Renal pelvis (tissue), 4 donors: ENCODE results near the gene POU2AF3. TPM values are rescaled to one million over a fixed set of nuclear protein-coding genes. Genes with fewer than 3 reads are reported as not detected.

ENCODE experiments used
- DNase-seq: peaks from one replicate; pipeline ENCODE4 v3.0.0-alpha.2; 2013
- polyA plus RNA-seq, 3 donors: library from polyadenylated mRNA; unstranded; fragments of 120-200 nt; gene quantifications; one replicate each; pipeline ENCODE4 v1.2.1, GENCODE V29; 2013; ENCODE audit not compliant: insufficient read length in 3 of 3

The POU2AF3 gene
- polyA plus RNA-seq, 3 donors = 8.9 to 9.7 (median 9.0) TPM

GRCh38 chr11:111326824-111327223, 28.5 kb downstream of the POU2AF3 start:
- no peak for DNase-seq

DNA sequence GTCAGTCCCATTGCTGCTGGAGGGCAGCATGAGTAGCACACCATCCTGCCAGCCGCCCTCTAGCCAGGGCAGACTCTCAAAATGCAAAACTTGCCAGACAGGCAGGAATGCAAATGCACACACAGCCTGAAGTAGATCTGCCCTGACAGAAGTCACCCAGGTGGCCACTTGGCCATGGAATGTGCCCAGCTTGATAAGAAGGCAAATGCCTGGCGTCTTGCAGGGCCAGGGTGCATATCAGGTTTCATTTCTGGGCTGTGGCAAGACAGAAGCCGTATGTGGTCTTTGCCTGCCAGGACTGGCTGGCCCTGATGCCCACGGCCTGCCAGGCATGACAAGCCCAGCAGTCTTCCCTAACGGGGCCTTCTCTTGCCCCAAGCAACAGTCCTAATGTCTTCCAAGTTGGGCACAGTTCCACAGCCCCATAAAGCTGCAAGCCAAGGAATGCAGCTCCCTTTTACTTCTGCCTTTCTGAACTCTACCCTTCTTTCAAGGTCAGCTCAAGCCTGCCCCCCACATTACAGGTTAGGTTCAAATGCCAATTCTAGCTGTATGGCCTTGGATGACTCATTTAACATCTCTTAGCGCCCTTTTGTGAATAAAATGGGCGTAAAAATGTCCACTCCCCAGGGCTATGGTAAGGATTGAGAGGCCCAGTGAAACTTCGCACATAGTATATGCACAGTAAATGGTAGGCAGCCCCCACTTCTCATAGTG, 29.7 kb downstream of the POU2AF3 start:
- no peak for DNase-seq

DNA sequence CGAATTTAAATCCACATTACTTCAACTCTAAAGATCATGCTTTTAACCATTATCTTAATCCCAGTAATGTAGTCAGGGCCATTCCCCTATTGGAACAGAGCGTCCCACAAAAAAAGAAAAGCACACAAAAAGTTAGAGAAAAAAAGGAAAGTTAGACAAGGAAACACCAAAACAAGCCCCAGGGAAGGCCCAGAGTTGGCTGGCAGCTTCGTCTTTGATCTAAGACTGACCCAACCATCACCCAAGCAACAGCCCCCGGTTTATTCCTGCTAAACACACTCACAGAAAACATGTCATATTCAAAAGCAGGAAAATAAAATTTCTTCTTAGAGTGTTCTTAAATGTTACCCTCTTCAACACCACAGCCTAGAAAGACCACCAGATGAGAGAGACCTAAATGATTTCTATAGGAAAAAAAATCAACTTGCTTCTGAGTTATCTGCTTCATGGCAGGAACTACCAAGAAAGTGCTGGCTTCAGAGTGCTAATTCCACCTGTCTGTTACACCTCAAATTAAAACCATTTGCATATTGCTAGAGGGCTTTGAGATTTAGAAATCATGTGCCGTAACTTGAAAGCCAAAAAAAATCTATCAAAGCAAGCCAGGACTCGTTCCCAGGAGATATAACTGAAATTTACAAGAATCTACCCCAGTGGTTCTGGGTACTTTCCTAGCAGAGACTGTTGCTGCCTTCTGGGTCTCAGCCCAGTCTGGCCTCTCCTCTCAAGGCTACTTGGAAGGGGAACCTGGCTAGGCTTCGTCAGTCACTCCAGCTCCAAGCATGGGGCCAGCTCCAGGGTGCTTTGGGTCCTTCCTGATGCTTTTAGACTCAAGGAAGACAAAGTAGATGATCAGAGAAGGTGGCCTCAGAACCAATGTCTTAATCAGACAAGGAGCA, 31.2 kb downstream of the POU2AF3 start:
- no peak for DNase-seq

DNA sequence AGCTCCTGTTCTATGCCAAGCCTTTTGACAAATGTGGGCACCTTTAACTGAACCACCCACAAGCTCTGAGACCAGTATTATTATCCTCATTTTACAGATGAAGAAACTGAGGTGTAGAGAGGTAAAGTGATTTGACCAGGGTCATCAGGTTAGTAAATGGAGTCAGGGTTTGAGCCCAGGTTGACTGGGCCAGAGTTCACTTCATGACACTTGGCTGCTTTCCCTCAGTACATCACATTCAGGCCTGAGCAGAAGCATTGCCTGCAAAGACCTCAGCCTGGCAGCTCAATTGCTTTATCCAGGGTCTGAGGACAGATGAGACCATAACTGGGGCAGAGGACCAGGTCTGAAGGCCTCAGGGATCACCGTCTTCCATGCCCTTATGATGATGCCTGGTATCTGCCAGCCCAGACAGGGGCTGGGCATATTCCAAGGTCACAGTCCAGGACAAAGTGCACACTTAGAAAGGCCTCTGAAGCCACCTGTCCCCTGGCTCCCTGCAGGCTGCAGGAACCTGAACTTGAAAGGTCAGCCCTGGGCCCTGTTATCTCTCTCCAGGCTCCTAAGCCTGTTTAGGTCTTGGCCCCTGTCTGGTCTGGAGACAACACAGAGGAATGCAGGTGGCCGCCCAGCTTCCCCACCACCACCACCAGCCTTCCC, 32.0 kb downstream of the POU2AF3 start:
- DNase-seq = no peak

- no peak for DNase-seq
These were observed 33.5 kb downstream of the POU2AF3 start for GRCh38 chr11:111331711-111332479.

- DNase-seq = no peak
These were observed 36.5 kb downstream of the POU2AF3 start for GRCh38 chr11:111334532-111335502.

DNA sequence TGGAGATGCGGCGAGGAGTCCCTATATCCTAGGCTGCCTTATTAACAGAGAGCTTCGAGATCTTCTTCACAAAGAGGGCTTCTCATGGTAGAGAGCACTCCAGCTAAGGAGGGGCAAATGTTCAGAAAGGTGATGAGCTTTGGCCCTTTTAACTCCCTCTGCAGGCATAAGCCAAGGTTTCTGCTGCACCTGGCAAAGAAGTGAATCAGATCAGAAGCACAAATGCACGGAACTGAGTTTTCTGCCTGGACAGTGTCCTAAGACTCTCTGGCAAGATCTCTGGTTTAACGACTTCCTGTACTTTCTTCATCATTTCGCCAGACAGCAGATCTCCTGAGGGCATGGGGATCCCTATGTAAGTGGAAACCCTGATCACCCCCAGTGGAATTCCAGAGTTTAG, 37.2 kb downstream of the POU2AF3 start:
- no peak for DNase-seq

DNA sequence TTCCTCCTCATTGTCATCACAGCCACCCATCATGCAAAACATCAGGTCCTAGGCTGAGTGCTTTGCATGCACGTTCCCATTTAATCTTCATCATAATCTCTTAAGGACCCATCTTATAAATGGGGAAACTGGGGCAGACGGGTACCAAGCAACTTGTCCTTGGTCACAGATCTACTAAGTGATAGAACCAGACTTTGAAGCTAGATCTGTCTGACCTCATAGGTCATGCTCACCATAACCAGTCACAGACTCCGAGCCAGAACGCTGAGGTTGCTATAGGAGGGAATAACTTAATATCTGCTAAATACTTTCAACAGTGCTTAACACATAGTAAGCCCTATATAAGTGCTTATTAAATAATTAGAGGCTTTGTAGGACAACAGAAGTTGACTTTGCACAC, 37.7 kb downstream of the POU2AF3 start:
- no peak for DNase-seq

DNA sequence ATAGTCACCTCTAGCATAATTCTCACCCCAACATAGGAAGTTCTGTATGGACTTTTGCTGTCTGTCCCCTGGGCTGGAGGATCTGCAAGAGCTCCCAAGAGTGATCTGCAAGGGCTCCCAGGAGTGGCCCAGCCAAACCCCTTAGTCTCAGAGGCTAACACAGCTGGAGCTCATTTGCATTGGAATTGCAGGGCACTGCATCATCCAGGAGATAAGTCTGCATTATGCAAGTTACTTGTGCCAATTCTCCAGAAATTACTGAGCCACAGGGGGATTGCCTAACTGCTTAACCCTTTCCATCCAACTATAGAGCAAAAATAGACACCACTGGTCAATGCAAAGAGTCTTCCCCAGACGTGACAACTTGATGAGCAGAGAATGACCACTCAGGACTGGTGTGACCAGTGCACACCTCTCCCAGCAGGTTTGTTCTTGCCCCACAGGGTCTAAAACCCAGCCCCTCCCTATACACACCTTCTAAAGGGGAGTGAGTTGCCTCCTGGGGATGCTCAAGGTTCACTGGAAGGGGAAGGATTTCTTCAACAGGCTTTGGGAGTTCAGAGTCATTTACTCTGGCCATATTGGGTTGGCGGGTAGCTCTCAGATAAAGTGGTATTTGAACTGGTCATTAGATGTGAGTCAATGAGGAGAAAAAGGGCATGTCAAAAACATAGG, 38.4 kb downstream of the POU2AF3 start:
- no peak for DNase-seq

DNA sequence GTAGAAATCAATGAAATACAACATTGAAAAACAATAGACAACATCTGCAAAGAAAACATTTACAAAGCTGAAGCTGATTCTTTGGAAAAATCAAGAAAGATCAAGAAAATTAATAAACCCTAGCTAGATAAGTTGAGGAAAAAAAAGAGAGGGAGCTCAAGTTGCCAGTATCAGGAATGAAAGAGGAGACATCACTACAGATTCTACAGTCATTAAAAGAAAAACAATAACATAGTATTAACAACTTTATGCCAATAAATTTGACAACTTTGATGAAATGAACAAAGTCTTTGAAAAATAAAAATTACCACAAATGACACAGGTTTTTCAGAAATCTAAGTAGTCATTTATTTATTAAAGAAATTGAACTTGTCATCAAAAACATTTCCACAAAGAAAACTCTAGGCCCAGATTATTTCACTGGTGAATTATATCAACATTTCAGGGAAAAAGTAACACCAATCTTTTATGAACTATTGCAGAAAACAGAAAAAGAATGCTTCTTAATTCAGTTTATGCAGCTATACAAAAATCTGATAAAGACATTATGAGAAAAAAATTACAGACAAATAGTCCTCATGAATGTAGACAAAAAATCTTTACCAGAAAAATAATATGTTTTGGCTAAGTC, 41.5 kb downstream of the POU2AF3 start:
- no peak for DNase-seq

DNA sequence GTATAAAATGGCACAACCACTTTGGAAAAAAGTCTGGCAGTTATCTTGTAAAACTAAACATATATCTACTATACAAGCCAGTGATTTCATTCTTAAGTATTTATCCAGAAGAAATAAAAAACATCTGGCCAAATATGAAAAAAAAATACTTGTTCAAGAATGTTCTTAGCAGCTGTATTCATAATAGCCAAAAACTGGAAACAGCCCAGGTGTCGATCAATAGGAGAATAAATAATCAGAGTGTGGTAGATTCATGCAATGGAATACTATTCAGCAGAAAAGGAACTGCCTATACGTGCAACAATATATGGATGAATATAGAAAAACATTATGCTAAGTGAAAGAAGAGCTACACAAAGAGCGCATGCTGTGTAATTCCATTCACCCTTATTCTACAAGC, 44.0 kb downstream of the POU2AF3 start:
- DNase-seq = no peak

DNA sequence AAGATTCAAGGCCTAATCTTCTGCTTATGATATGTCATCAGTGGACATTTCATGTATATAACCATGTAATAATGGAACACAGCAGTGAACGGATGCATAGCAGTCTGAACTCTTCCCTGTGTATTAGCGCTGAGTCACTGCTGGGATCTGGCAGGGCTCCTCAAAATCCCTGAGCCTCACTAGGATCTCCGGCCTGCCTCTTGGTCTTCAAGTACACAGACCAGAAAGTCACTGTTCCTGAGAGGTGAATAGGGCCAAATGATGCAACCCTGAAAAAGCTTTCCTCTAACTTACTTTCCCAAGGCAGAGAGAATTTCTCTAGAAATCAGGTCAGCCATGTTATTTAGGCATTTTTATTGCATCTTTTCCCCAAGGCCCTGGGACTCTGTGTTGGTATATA, 45.7 kb downstream of the POU2AF3 start:
- DNase-seq = no peak

DNA sequence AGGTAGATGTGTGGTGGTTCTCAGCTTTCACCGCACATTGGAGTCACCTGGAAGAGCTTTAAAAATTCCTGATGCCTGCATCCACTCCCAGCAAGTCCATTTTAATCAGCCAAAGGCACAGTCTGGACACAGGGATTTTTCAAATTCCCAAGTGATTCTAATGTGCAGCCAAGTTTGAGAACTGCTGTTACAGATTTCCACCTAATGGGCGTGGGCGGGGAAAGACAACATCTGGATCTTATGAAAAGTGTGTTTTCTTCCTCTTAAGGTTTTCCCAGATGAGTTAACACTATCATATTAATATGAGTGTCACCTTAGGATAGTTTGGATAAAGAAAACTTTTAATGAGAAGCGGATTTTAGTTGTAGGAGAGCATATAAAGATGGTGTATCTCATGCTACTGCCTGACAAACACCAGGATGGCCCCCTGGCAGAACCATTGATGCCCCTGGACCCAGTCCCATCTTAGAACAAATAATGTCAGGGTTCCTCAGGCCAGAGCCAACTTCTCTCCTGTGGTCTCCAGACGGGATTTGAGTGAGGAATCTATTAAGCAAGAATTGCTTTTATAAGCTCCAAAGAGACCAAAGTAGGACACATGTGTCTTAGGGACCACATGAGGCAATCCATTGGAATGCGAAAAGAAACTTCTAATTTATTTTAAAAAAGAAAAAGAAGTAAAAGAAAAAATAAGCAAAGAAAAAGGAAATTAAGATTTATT, 48.8 kb downstream of the POU2AF3 start:
- no peak for DNase-seq

GRCh38 chr11:111347723-111348115, 49.4 kb downstream of the POU2AF3 start:
- no peak for DNase-seq

DNA sequence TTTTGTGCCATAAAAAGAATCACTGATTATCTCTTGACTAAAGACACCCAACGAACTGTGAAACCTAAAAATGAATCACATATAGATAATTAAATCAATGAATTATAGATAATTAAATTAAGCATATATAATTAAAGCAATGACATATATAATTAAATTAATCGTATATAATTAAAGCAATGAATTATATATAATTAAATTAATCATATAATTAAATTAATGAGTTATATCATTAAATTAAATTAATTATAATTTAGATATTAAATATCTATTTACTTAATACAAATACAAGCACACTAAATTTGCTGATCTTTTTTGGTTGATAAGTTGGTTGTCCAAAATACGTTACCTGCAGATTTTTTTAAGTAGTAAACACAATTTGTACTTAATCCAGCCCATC, 49.8 kb downstream of the POU2AF3 start:
- DNase-seq = no peak

DNA sequence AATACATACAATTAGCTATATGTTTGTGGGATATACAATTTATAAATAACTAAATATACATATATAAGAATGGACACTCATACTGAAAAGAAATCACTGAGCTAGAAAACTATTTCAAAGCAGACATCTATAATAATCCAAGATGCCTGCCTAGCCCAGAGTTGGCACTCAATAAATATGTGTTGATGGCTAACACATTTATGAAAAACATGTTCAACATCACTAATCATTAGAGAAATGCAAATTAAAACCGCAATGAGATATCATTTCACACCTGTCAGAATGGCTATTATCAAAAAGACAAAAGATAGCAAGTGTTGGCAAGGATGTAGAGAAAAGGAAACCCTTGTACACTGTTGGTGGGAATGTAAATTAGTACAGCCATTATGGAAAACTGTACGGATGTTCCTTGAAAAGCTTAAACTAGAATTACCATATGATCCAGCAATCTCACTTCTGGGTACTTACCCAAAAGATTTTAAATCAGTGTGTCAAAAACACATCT, 50.9 kb downstream of the POU2AF3 start:
- DNase-seq = no peak

GRCh38 chr11:111350811-111351210, 52.5 kb downstream of the POU2AF3 start:
- DNase-seq = no peak

DNA sequence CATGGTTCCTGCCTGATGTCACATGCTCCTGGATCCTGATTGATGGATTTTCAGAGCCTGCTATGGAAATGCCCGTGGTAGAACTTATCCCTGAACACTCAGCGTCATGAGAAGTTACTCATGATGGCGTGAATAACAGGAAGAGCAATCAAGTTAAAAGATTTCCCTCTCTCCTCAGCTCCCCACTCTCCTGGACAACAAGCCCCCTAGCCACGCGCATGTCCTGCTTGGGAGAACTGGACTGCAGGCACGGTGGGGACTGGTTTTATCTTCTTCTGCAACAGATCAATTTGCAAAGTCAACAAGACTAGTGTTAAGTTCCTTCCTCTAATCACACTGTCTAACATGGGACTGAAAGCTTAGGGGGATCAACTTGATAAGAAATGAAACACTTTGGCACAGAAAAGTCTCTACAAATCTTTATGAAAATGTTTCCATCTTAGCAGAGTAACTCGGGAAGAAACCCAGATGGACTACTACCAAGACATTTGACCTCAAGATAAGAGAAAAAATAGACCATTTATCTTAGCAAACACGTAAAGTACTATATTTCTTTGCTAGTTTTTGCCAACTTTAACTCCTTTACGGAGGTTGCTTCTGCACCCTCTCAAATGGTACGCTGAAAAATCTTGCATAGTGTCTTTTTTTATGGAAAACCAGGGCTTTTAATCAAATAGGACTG, 53.2 kb downstream of the POU2AF3 start:
- DNase-seq = no peak
